Neuronal stem cell (in vitro differentiated cells): ENCODE results near the gene SEMA7A.
"Not testable (repeated sequence)": the region's sequence is repeated elsewhere in the genome, so short reads cannot be mapped to it uniquely, and the experiment has no call there.

ENCODE experiments used
- DNase-seq: peaks from one replicate; pipeline ENCODE4 v3.0.0-alpha.2; 2013; ENCODE audit warnings: low spot score
- H2AFZ ChIP-seq: one replicate; pipeline ENCODE4 v1.6.1; 2013; ENCODE audit warnings: mild to moderate bottlenecking, low read length, inconsistent platforms
- H2AK5ac ChIP-seq: 2 replicates; pipeline ENCODE4 v1.6.1; 2013; ENCODE audit warnings: low read depth, mild to moderate bottlenecking, inconsistent platforms, low read length, moderate library complexity, mixed read lengths
- H2BK120ac ChIP-seq: 2 replicates; pipeline ENCODE4 v1.6.1; 2013; ENCODE audit warnings: low read depth, mild to moderate bottlenecking, inconsistent platforms, low read length, moderate library complexity, mixed read lengths
- H2BK12ac ChIP-seq: one replicate; pipeline ENCODE4 v1.6.1; 2013; ENCODE audit warnings: low read length, inconsistent platforms
- H2BK15ac ChIP-seq: 2 replicates; pipeline ENCODE4 v1.6.1; 2013; ENCODE audit warnings: mild to moderate bottlenecking, low read length, inconsistent platforms, mixed read lengths
- H2BK5ac ChIP-seq: one replicate; pipeline ENCODE4 v1.6.1; 2013; ENCODE audit warnings: inconsistent platforms, mild to moderate bottlenecking, low read length, moderate library complexity
- H3K14ac ChIP-seq: one replicate; pipeline ENCODE4 v1.6.1; 2013; ENCODE audit warnings: low read length, inconsistent platforms
- H3K18ac ChIP-seq: 2 replicates; pipeline ENCODE4 v1.6.1; 2013; ENCODE audit warnings: low read length, inconsistent platforms
- H3K23ac ChIP-seq: 2 replicates; pipeline ENCODE4 v1.6.1; 2013; ENCODE audit warnings: low read depth, mild to moderate bottlenecking, mixed read lengths, low read length, inconsistent platforms; ENCODE audit not compliant: poor library complexity
- H3K27ac ChIP-seq: replicated peaks from 3 replicates; pipeline ENCODE4 v1.5.1; 2013; ENCODE audit warnings: low read length, inconsistent platforms
- H3K27me3 ChIP-seq, 3 experiments: 2 replicates each; pipeline ENCODE4 v1.6.1; 2013; ENCODE audit warnings: low read length in 3 of 3, mild to moderate bottlenecking in 2 of 3, inconsistent platforms in 1 of 3, low read depth in 1 of 3, mixed read lengths in 1 of 3, moderate library complexity in 1 of 3; ENCODE audit not compliant: control insufficient read depth in 3 of 3, insufficient read depth in 3 of 3
- H3K36me3 ChIP-seq, 2 donors: replicated peaks in 1 of 2; 2 replicates each; pipeline ENCODE4 v1.6.1; 2013; ENCODE audit warnings: low read length in 2 of 2; ENCODE audit not compliant: control insufficient read depth in 2 of 2, insufficient read depth in 2 of 2
- H3K4ac ChIP-seq: 2 replicates; pipeline ENCODE4 v1.6.1; 2013; ENCODE audit warnings: inconsistent platforms, mild to moderate bottlenecking, low read length, moderate library complexity
- H3K4me1 ChIP-seq, 2 donors: 1 replicate in 1 of 2; 2 replicates in 1 of 2; pipeline ENCODE4 v1.6.1; 2013; ENCODE audit warnings: low read length in 2 of 2, low read depth in 1 of 2; ENCODE audit not compliant: control insufficient read depth in 2 of 2, insufficient read depth in 1 of 2
- H3K4me2 ChIP-seq: one replicate; pipeline ENCODE4 v1.6.1; 2013; ENCODE audit warnings: mild to moderate bottlenecking, low read length, inconsistent platforms; ENCODE audit not compliant: insufficient read depth, poor library complexity, severe bottlenecking
- H3K4me3 ChIP-seq, 2 donors: 2 replicates each; pipeline ENCODE4 v1.5.1; 2013; ENCODE audit warnings: low read length in 2 of 2, mild to moderate bottlenecking in 2 of 2, inconsistent platforms in 1 of 2, moderate library complexity in 1 of 2
- H3K79me1 ChIP-seq: one replicate; pipeline ENCODE4 v1.6.1; 2013; ENCODE audit warnings: low read depth, mild to moderate bottlenecking, inconsistent platforms, low read length, moderate library complexity
- H3K9ac ChIP-seq: one replicate; pipeline ENCODE4 v1.6.1; 2013; ENCODE audit warnings: mild to moderate bottlenecking, low read depth, low read length, inconsistent platforms; ENCODE audit not compliant: poor library complexity
- H3K9me3 ChIP-seq, 2 donors: replicated peaks in 1 of 2; 2 replicates each; pipeline versions ENCODE3 to v1.6.1; 2013; ENCODE audit warnings: low read length in 2 of 2, mild to moderate bottlenecking in 2 of 2, inconsistent platforms in 1 of 2, low read depth in 1 of 2, mixed read lengths in 1 of 2, moderate library complexity in 1 of 2; ENCODE audit not compliant: control insufficient read depth in 2 of 2, insufficient read depth in 1 of 2
- H4K8ac ChIP-seq: one replicate; pipeline ENCODE4 v1.6.1; 2013; ENCODE audit warnings: low read depth, mild to moderate bottlenecking, inconsistent platforms, low read length, moderate library complexity
- H4K91ac ChIP-seq: one replicate; pipeline ENCODE4 v1.6.1; 2013; ENCODE audit warnings: low read length, low read depth, mild to moderate bottlenecking, inconsistent platforms; ENCODE audit not compliant: poor library complexity
- WGBS, 2 donors: extraction: QIAGEN DNeasy Blood & Tissue Kit; methylation state at CpG; one replicate each; pipeline ENCODE4 v1.1.7; 2013; ENCODE audit warnings: missing lambda C conversion rate in 2 of 2, mixed read lengths in 1 of 2; ENCODE audit not compliant: insufficient read length in 2 of 2, insufficient replicate concordance in 1 of 2; ENCODE audit errors: extremely low coverage in 2 of 2; 5-methylcytosine and 5-hydroxymethylcytosine counted together
- small RNA-seq: library from polyadenylated mRNA; stranded (forward); fragments of <200 nt; extraction: miRNeasy Mini kit (QIAGEN cat#:217004); gene quantifications from one replicate; pipeline ENCODE3, GENCODE V24; 2013; ENCODE audit not compliant: insufficient read depth

SEMA7A gene

GRCh38 chr15:74359376-74359775 is 74.4 kb downstream of the SEMA7A start:
- H2BK120ac ChIP-seq, H3K36me3 ChIP-seq, H3K9me3 ChIP-seq, H2AFZ ChIP-seq, H3K14ac ChIP-seq, H2BK15ac ChIP-seq, H4K91ac ChIP-seq, H3K4me1 ChIP-seq, H3K4me3 ChIP-seq, H3K79me1 ChIP-seq, H2BK5ac ChIP-seq, H4K8ac ChIP-seq, H3K9ac ChIP-seq, H3K4me2 ChIP-seq, H3K27ac ChIP-seq, H3K18ac ChIP-seq, H3K23ac ChIP-seq, H2BK12ac ChIP-seq, DNase-seq, H3K4ac ChIP-seq, H2AK5ac ChIP-seq: not testable (repeated sequence)
- WGBS, 2 donors = no CpG with 5 or more reads among the region's 6 CpGs
- peaks cover 0 to 59% (median 1%) of the 10 kb centered on the region in 3 experiments for H3K27me3 ChIP-seq

Small RNA genes lying within 50 kb of the gene (small RNA-seq; reads per million reads assigned to genes)
- gene MIR6881 = 1.6 reads per million
